Activated T-cell treated with anti-CD3 and anti-CD28 coated beads, Interleukin-2, amount 50 U/mL, for 1 hour (primary cell): ENCODE measurements around the gene SORBS2.

ENCODE experiments used
- DNase-seq: peaks from one replicate; pipeline ENCODE4 v3.0.0-alpha.2; 2020

The SORBS2 gene

GRCh38 chr4:185541251-185541727 is 270.7 kb downstream of the SORBS2 start:
- no peak for DNase-seq

- DNase-seq: no peak
Measured at GRCh38 chr4:185540487-185541120, 271.4 kb downstream of the SORBS2 start.

- no peak for DNase-seq
Measured at GRCh38 chr4:185540040-185540439, 272.0 kb downstream of the SORBS2 start.

- DNase-seq: no peak
Measured at GRCh38 chr4:185538806-185539205, 273.2 kb downstream of the SORBS2 start.

- no peak for DNase-seq
Measured at GRCh38 chr4:185536411-185536709, 275.6 kb downstream of the SORBS2 start.

- no peak for DNase-seq
Measured at GRCh38 chr4:185535612-185536410, 276.2 kb downstream of the SORBS2 start.
